Esophagus squamous epithelium (tissue), 4 donors: Measurements from ENCODE around the gene IPCEF1.

ENCODE experiments used
- POLR2A ChIP-seq, 4 donors: fragments of 450-650 bp; IDR thresholded peaks; one replicate each; pipeline ENCODE4 v1.6.1; 2017; ENCODE audit warnings: antibody characterized with exemption in 4 of 4, mild to moderate bottlenecking in 4 of 4, moderate library complexity in 3 of 4
- TF ChIP-seq, protein P1 (sequence below), 6 experiments: fragments of 450-650 bp in 4 of 6; fragments of 200-600 bp in 2 of 6; sonication (generic) in 2 of 6; IDR thresholded peaks; one replicate each; pipeline ENCODE4 v1.5.1; 2016 to 2019; ENCODE audit warnings: antibody characterized with exemption in 6 of 6, mild to moderate bottlenecking in 4 of 6, moderate library complexity in 4 of 6

DNA sequence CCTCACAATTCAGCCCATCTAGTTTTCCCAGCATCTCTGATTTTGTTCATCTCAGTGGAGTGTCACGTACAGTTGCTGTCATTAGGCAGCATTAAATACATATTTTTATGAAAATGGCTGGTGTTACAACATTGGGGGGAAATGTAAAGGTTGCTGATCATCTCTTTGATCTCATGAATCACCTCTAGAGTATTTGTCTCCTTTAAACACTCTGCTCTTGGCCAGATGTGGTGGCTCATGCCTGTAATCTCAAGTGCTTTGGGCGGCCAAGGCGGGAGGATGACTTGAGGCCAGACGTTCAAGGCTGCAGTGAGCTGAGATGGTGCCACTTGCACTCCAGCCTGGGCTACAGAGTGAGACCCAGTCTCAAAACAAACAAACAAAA lies 128.1 kb downstream of the IPCEF1 start:
- TF ChIP-seq, protein P1, sequence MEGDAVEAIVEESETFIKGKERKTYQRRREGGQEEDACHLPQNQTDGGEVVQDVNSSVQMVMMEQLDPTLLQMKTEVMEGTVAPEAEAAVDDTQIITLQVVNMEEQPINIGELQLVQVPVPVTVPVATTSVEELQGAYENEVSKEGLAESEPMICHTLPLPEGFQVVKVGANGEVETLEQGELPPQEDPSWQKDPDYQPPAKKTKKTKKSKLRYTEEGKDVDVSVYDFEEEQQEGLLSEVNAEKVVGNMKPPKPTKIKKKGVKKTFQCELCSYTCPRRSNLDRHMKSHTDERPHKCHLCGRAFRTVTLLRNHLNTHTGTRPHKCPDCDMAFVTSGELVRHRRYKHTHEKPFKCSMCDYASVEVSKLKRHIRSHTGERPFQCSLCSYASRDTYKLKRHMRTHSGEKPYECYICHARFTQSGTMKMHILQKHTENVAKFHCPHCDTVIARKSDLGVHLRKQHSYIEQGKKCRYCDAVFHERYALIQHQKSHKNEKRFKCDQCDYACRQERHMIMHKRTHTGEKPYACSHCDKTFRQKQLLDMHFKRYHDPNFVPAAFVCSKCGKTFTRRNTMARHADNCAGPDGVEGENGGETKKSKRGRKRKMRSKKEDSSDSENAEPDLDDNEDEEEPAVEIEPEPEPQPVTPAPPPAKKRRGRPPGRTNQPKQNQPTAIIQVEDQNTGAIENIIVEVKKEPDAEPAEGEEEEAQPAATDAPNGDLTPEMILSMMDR (IDR thresholded peaks at IDR 0.05): no peak
- TF ChIP-seq POLR2A (IDR thresholded peaks at IDR 0.05): no peak
